ENCODE data around the gene ALDH2.

The ALDH2 gene

GRCh38 chr12:111764120-111764821 is 2.5 kb upstream of the ALDH2 start:
- peaks cover 52 to 77% of the 10 kb centered on the region in 2 donors for H3K27me3 Mint-ChIP-seq
- no peak overlapping the region for H3K4me3 Mint-ChIP-seq
- peaks cover 12% of the 10 kb centered on the region in 2 donors for H3K4me1 Mint-ChIP-seq (ENCODE audit: low read depth in 2 of 2)
- no peaks in the 10 kb centered on the region for H3K9me3 Mint-ChIP-seq
- no peak for ATAC-seq (replicated peaks)
- no peak overlapping the region for H3K27ac Mint-ChIP-seq
- H3K36me3 Mint-ChIP-seq (ENCODE audit: insufficient read depth): peaks cover 3% of the 10 kb centered on the region
- no peak for DNase-seq

DNA sequence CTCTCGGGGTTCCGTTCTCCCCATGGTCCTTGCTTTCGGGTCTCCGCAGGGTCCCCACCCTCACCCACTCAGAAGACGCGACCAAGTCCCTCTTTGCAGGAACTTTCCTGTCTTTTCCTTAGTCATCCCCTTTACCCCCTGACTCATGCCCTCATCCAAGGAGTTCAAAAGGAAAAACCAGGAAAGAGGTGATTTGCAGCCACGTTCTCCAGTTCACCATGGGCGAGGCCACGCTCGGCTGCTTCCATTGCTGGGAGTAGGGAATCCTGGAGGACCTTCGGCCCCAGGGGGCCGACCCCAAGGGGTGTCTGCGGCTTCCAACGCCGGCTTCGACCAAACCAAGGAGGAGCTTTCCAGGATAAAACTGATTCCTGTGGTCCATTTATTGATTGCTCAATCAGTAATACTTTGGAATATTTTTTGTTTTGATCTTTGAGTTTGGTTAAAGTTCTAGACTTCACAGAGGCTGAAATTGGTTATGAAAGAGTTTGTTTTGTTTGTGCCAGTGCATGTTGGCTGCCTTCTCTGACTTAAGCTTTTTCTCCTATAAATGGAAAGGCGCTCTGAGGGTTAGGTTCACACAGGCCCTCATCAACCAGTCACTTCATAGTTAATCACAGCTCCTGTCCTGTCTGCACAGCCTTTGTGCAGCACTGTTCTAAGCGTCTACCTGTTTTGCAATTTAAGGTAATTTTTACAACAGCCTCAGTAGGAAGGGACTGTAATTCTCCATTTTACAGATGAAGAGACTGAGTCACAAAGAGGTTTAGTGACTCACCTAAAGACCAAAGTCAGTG is 827 bp downstream of the ALDH2 start:
- Mint-ChIP-seq H3K4me3 (peak overlapping the region; percentile 76 to 86), H3K27ac (no peak overlapping the region), H3K9me3 (no peaks in the 10 kb centered on the region), H3K4me1 (ENCODE audit: low read depth in 2 of 2) (peaks cover 12% of the 10 kb centered on the region in 2 donors), H3K36me3 (ENCODE audit: insufficient read depth) (peaks cover 3% of the 10 kb centered on the region), H3K27me3 (peaks cover 52 to 77% of the 10 kb centered on the region in 2 donors)
- ATAC-seq (replicated peaks) (no peak), DNase-seq (no peak)

DNA sequence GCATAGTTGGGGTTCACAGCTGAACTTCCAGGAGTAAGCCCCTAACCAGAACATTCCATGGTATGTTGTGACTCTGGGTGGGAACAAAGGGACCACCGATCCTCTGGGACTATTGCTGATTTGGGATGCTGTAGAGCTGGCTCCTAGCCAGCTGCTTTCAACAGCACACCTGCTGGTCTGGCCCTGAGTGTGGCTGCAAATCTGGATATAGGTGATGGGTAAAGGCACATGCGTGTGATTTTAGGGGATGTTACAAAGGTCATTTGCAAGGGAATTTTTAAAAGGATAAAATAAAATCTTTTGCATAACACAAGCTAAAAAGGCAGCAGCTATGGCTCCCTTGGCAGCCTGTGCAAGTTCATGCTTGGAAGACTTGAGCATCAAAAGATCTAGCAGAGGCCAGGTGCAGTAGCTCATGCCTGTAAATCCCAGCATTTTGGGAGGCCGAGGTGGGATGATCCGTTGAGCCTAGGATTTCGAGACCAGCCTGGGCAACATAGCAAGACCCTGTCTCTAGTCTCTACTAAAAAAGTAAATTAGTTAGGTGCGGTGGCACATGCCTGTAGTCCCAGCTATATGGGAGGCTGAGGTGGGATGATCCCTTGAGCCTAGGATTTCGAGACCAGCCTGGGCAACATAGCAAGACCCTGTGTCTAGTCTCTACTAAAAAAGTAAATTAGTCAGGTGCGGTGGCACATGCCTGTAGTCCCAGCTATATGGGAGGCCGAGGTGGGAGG is 1.6 kb downstream of the ALDH2 start:
- Mint-ChIP-seq H3K9me3 (no peaks in the 10 kb centered on the region), H3K4me3 (no peak overlapping the region), H3K27ac (no peak overlapping the region), H3K4me1 (ENCODE audit: low read depth in 2 of 2) (peaks cover 12% of the 10 kb centered on the region in 2 donors), H3K36me3 (ENCODE audit: insufficient read depth) (peaks cover 3% of the 10 kb centered on the region), H3K27me3 (peaks cover 47 to 69% of the 10 kb centered on the region in 2 donors)
- no peak for ATAC-seq (replicated peaks)
- no peak for DNase-seq

- Mint-ChIP-seq H3K4me3 (no peak overlapping the region), H3K36me3 (ENCODE audit: insufficient read depth) (peaks cover 3% of the 10 kb centered on the region), H3K9me3 (no peaks in the 10 kb centered on the region), H3K27ac (no peak overlapping the region), H3K4me1 (ENCODE audit: low read depth in 2 of 2) (peaks cover 12% of the 10 kb centered on the region in 2 donors), H3K27me3 (peaks cover 43 to 66% of the 10 kb centered on the region in 2 donors)
- no peak for ATAC-seq (replicated peaks)
- DNase-seq: no peak
These were observed 2.9 kb downstream of the ALDH2 start for GRCh38 chr12:111769599-111769998.

- no peak for DNase-seq
- ATAC-seq (replicated peaks): no peak
- peaks cover 30 to 50% of the 10 kb centered on the region in 2 donors for H3K27me3 Mint-ChIP-seq
- no peaks in the 10 kb centered on the region for H3K9me3 Mint-ChIP-seq
- no peak overlapping the region for H3K4me3 Mint-ChIP-seq
- H3K36me3 Mint-ChIP-seq (ENCODE audit: insufficient read depth): no peaks in the 10 kb centered on the region
- peaks cover 0 to 2% of the 10 kb centered on the region in 2 donors for H3K4me1 Mint-ChIP-seq (ENCODE audit: low read depth in 2 of 2)
- no peak overlapping the region for H3K27ac Mint-ChIP-seq
These were observed 7.2 kb downstream of the ALDH2 start for GRCh38 chr12:111773801-111774551.

- ATAC-seq (replicated peaks): no peak
- no peaks in the 10 kb centered on the region for H3K36me3 Mint-ChIP-seq (ENCODE audit: insufficient read depth)
- H3K27ac Mint-ChIP-seq: peak overlapping the region; percentile 63 to 82
- H3K4me1 Mint-ChIP-seq (ENCODE audit: low read depth in 2 of 2): peaks cover 0 to 2% of the 10 kb centered on the region in 2 donors
- no peaks in the 10 kb centered on the region for H3K9me3 Mint-ChIP-seq
- no peak for DNase-seq
- no peak overlapping the region for H3K4me3 Mint-ChIP-seq
- H3K27me3 Mint-ChIP-seq: peaks cover 30 to 38% of the 10 kb centered on the region in 2 donors
These were observed 8.8 kb downstream of the ALDH2 start for GRCh38 chr12:111775205-111776193.

- ATAC-seq (replicated peaks): no peak
- H3K27ac Mint-ChIP-seq: peak overlapping the region in 1 of 2 donors; percentile 29
- peaks cover 30 to 38% of the 10 kb centered on the region in 2 donors for H3K27me3 Mint-ChIP-seq
- H3K4me3 Mint-ChIP-seq: no peak overlapping the region
- H3K36me3 Mint-ChIP-seq (ENCODE audit: insufficient read depth): no peaks in the 10 kb centered on the region
- no peak for DNase-seq
- no peaks in the 10 kb centered on the region for H3K9me3 Mint-ChIP-seq
- peaks cover 0 to 2% of the 10 kb centered on the region in 2 donors for H3K4me1 Mint-ChIP-seq (ENCODE audit: low read depth in 2 of 2)
These were observed 10.2 kb downstream of the ALDH2 start for GRCh38 chr12:111776836-111777344.

GRCh38 chr12:111777345-111778045 is 10.8 kb downstream of the ALDH2 start:
- peaks cover 0 to 2% of the 10 kb centered on the region in 2 donors for H3K4me1 Mint-ChIP-seq (ENCODE audit: low read depth in 2 of 2)
- peaks cover 30 to 38% of the 10 kb centered on the region in 2 donors for H3K27me3 Mint-ChIP-seq
- no peak overlapping the region for H3K27ac Mint-ChIP-seq
- H3K9me3 Mint-ChIP-seq: no peaks in the 10 kb centered on the region
- DNase-seq (no peak), ATAC-seq (replicated peaks) (no peak)
- H3K36me3 Mint-ChIP-seq (ENCODE audit: insufficient read depth): no peaks in the 10 kb centered on the region
- H3K4me3 Mint-ChIP-seq: no peak overlapping the region

- H3K27ac Mint-ChIP-seq: no peak overlapping the region
- DNase-seq: no peak
- peaks cover 16 to 22% of the 10 kb centered on the region in 2 donors for H3K27me3 Mint-ChIP-seq
- ATAC-seq (replicated peaks): no peak
- H3K36me3 Mint-ChIP-seq (ENCODE audit: insufficient read depth): no peaks in the 10 kb centered on the region
- H3K4me3 Mint-ChIP-seq: no peak overlapping the region
- H3K9me3 Mint-ChIP-seq: no peaks in the 10 kb centered on the region
- H3K4me1 Mint-ChIP-seq (ENCODE audit: low read depth in 2 of 2): peaks cover 0 to 2% of the 10 kb centered on the region in 2 donors
These were observed 13.4 kb downstream of the ALDH2 start for GRCh38 chr12:111780166-111780565.

DNA sequence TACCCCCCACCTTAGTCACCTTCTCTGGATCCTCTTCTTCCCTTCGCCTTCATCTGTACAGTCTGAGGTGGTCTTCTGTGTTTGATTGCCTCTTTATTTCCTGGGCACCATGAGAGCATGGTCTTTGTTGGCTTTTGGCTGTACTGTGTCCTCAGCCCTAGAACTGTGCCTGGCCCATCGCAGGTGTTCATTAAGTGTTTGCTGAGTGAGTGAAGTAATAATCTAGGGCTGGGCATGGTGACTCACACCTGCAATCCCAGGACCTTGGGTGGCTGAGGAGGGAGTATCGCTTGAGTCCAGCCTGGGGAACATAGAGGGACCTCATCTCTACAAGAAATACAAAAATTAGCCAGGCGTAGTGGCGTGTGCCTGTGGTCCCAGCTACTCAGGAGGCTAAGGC is 13.9 kb downstream of the ALDH2 start:
- no peak overlapping the region for H3K4me3 Mint-ChIP-seq
- H3K4me1 Mint-ChIP-seq (ENCODE audit: low read depth in 2 of 2): peaks cover 0 to 1% of the 10 kb centered on the region in 2 donors
- ATAC-seq (replicated peaks) (no peak), DNase-seq (no peak)
- H3K36me3 Mint-ChIP-seq (ENCODE audit: insufficient read depth): no peaks in the 10 kb centered on the region
- peaks cover 12 to 18% of the 10 kb centered on the region in 2 donors for H3K27me3 Mint-ChIP-seq
- no peaks in the 10 kb centered on the region for H3K9me3 Mint-ChIP-seq
- no peak overlapping the region for H3K27ac Mint-ChIP-seq

- no peak overlapping the region for H3K27ac Mint-ChIP-seq
- H3K36me3 Mint-ChIP-seq (ENCODE audit: insufficient read depth): no peaks in the 10 kb centered on the region
- H3K4me3 Mint-ChIP-seq: no peak overlapping the region
- DNase-seq (no peak), ATAC-seq (replicated peaks) (no peak)
- H3K9me3 Mint-ChIP-seq: no peaks in the 10 kb centered on the region
- peaks cover 6 to 12% of the 10 kb centered on the region in 2 donors for H3K27me3 Mint-ChIP-seq
- no peaks in the 10 kb centered on the region for H3K4me1 Mint-ChIP-seq (ENCODE audit: low read depth in 2 of 2)
These were observed 14.4 kb downstream of the ALDH2 start for GRCh38 chr12:111781085-111781658.

Data from effector memory CD8-positive, alpha-beta T cell (primary cell).